Measurements from ENCODE around the gene HBA2.
"Not testable (repeated sequence)": the region's sequence is repeated elsewhere in the genome, so short reads cannot be mapped to it uniquely, and the experiment has no call there.

The HBA2 gene

DNA sequence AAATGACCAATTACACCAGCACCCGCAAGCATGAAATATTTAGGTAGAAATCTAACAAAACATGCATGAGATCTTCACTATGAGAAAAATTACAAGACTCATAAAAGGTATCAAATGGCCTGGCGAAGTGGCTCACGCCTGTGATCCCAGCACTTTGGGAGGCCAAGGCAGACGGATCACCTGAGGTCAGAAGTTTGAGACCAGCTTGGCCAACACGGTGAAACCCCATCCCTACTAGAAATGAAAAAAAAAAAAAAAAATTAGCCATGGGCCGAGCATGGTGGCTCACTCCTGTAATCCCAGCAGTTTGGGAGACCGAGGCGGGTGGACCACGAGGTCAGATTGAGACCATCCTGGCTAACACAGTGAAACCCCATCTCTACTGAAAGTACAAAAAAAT lies 31.4 kb downstream of the HBA2 start:
- not testable (repeated sequence) for DNase-seq

- not testable (repeated sequence) for DNase-seq
Measured at GRCh38 chr16:209359-209758, 36.7 kb downstream of the HBA2 start.

DNA sequence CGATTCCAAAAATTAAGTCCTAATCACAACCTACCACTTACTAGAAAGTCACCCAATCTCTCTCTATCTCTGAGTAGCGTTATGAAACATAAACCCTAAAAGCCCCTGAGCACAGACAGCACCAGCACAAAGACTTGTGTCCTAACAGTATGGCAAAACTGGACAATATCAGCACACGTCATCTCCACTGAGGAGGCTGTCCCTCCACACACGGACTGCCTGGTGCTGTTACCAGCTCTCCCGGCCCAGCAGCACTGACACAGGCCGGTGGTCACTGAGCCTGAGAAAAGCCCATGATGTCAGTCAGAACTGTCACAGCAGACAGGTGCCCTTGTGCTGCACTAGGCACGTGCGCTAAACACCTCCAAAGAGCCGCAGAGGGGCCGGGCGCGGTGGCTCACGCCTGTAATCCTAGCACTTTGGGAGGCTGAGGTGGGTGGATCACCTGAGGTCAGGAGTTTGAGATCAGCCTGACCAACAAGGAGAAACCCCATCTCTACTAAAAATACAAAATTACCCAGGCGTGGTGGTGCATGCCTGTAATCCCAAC lies 39.0 kb downstream of the HBA2 start:
- DNase-seq, result not testable (repeated sequence)

- no peak for DNase-seq
Measured at GRCh38 chr16:212999-213398, 40.3 kb downstream of the HBA2 start.

DNA sequence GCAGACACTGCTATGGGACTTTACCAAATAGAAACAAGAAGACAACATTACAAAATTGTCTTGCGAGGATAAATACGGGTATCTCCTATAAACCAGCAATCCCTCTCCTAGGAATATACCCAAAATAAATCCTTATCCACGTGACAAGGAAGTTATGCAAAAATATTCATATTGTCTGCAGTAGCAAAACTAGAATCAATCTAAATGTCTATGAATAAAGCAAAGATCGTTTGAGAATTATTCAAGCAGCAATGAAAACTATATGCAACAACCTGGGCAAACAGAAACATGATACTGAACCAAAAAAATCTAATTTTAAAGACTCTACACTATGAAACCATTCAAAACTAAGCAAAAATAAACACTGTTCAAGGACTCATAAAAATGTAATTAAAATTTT lies 47.3 kb downstream of the HBA2 start:
- no peak for DNase-seq
